Right lobe of liver (tissue), 6 donors: ENCODE measurements around the gene EOLA2. TPM values are rescaled to one million over a fixed set of nuclear protein-coding genes. Genes with fewer than 3 reads are reported as not detected.
A peak's percentile ranks its signal among the peaks of the same experiment; 100 is the strongest.

ENCODE experiments used
- ATAC-seq, 4 donors: fragments of 200-7000 bp; cut with Tn5 transposase; one replicate each; pipeline ENCODE4 v1.9.1; 2020; ENCODE audit warnings: mild to moderate bottlenecking in 4 of 4, moderate library complexity in 4 of 4
- DNase-seq, 3 donors: peaks; one replicate each; pipeline ENCODE4 v3.0.0-alpha.2; 2020
- H3K27ac ChIP-seq, 3 donors: fragments of 200-600 bp; one replicate each; pipeline ENCODE4 v1.8.0; 2022
- H3K27me3 ChIP-seq, 2 donors: fragments of 200-600 bp; one replicate each; pipeline ENCODE4 v1.8.0; 2022
- H3K36me3 ChIP-seq, 4 donors: fragments of 200-600 bp; sonication (generic) in 1 of 4; one replicate each; pipeline versions ENCODE4 v1.5.1 to v1.8.0; 2017 to 2022; ENCODE audit warnings: control low read depth in 1 of 4
- H3K4me1 ChIP-seq, 4 donors: fragments of 200-600 bp; sonication (generic) in 1 of 4; one replicate each; pipeline versions ENCODE4 v1.5.1 to v1.8.0; 2017 to 2022; ENCODE audit warnings: control low read depth in 1 of 4
- H3K4me3 ChIP-seq, 3 donors: fragments of 200-600 bp; one replicate each; pipeline ENCODE4 v1.8.0; 2022
- H3K9me3 ChIP-seq, 4 donors: fragments of 200-600 bp; sonication (generic) in 1 of 4; one replicate each; pipeline versions ENCODE4 v1.5.1 to v1.8.0; 2017 to 2022; ENCODE audit warnings: control low read depth in 1 of 4
- CTCF ChIP-seq, 4 donors: fragments of 200-600 bp in 3 of 4; fragments of 450-650 bp in 1 of 4; IDR thresholded peaks; one replicate each; pipeline versions ENCODE4 v1.5.1 to v1.8.0; 2016 to 2022; ENCODE audit warnings: antibody characterized with exemption in 4 of 4, mild to moderate bottlenecking in 2 of 4
- POLR2A ChIP-seq: fragments of 450-650 bp; IDR thresholded peaks from one replicate; pipeline ENCODE4 v1.6.1; 2017; ENCODE audit warnings: antibody characterized with exemption, mild to moderate bottlenecking
- WGBS: methylation state at CpG from one replicate; pipeline ENCODE4 v1.1.6; 2018; ENCODE audit warnings: low coverage, low lambda C conversion rate; ENCODE audit not compliant: insufficient coverage; ENCODE audit errors: missing lambda C conversion rate; 5-methylcytosine and 5-hydroxymethylcytosine counted together
- intact Hi-C, 2 donors: fragments of 100-400 bp; cut with DNase I; formaldehyde crosslinking; loops; one replicate each; pipeline versions ENCODE4 v1.11.2 to v1.14.1; 2022
- total RNA-seq, 6 experiments: library from RNA; depleted of rRNA in 2 of 6; stranded (reverse); fragments of >200 nt in 2 of 6; fragmentation: NEBNext Ultra II Directional in 3 of 6; extraction: Animal tissue kit (Norgen Biotek cat#: 25700) in 3 of 6; gene quantifications; one replicate each; pipeline versions ENCODE4 v1.1.0 to v1.2.4, GENCODE V29; 2016 to 2023
- donor health status: DM: no; HTN: yes; CAD: no.
- donor health status: DM: no; HTN: no; CAD: no.
- donor health status: DM: no; HTN: no; CAD: no.
- donor health status: DM: no; HTN: yes; CAD: no.
- donor health status: DM: no; HTN: yes; CAD: no.

EOLA2 gene
- total RNA-seq, 6 experiments from 2014 or later: 13.8 to 26.9 (median 16.7) TPM

- 78% methylated on average over 3 of the region's 3 CpGs for WGBS
Measured at GRCh38 chrX:149979126-149979644, 40.9 kb upstream of the EOLA2 start.

GRCh38 chrX:149962859-149963757 is 24.8 kb upstream of the EOLA2 start:
- Histone ChIP-seq H3K27ac (no peak overlapping the region), H3K4me3 (no peak overlapping the region), H3K27me3 (no peaks in the 10 kb centered on the region), H3K36me3 (no peaks in the 10 kb centered on the region), H3K4me1 (no peaks in the 10 kb centered on the region), H3K9me3 (no peaks in the 10 kb centered on the region)
- peak; percentile 77 to 81 (median 80) for TF ChIP-seq CTCF (IDR thresholded peaks at IDR 0.05)
- no peak for TF ChIP-seq POLR2A
- 26% methylated on average over 8 of the region's 9 CpGs for WGBS
- intact Hi-C loops: no loop called here
- ATAC-seq (peak; percentile 91 to 100 (median 100)), DNase-seq (peak; percentile 51 to 58 (median 53))

More at GRCh38 chrX:149979126-149979644, 40.9 kb upstream of the EOLA2 start:
- H3K9me3 ChIP-seq: no peaks in the 10 kb centered on the region
- TF ChIP-seq POLR2A (no peak), CTCF (IDR thresholded peaks at IDR 0.05) (no peak)
- intact Hi-C loops: no loop called here
- H3K36me3 ChIP-seq: no peaks in the 10 kb centered on the region
- no peak for DNase-seq
- no peak overlapping the region for H3K4me3 ChIP-seq
- no peaks in the 10 kb centered on the region for H3K4me1 ChIP-seq
- H3K27ac ChIP-seq: no peak overlapping the region
- ATAC-seq: no peak
- H3K27me3 ChIP-seq: no peaks in the 10 kb centered on the region

GRCh38 chrX:149962010-149962409 is 23.7 kb upstream of the EOLA2 start:
- Histone ChIP-seq H3K36me3 (no peaks in the 10 kb centered on the region), H3K4me3 (no peak overlapping the region), H3K27ac (no peak overlapping the region), H3K27me3 (no peaks in the 10 kb centered on the region), H3K4me1 (no peaks in the 10 kb centered on the region), H3K9me3 (no peaks in the 10 kb centered on the region)
- ATAC-seq (no peak), DNase-seq (no peak)
- intact Hi-C loops: no loop called here
- TF ChIP-seq POLR2A (no peak), CTCF (IDR thresholded peaks at IDR 0.05) (no peak)

DNA sequence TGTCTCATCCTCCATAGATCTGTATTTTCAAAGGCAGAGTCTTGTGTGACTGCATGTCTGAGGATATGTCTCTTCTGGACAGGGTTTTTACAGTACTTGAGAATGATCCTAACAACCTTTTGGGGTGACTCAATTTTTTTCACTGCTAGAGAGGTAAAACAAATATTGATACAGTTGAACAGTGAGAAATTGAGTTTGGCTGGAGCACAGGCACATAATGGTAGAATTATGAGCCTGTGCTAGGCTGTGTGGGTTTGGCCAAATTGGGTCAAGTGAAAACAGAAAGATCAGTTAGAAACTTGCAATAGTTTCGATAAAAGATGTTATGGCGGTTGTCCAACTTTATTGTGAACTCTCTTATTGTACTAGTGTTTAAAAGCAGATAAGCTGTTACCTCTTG is 23.3 kb upstream of the EOLA2 start:
- no peak overlapping the region for H3K27ac ChIP-seq
- ATAC-seq (peak; percentile 20 to 54 (median 38)), DNase-seq (no peak)
- H3K27me3 ChIP-seq: no peaks in the 10 kb centered on the region
- no peaks in the 10 kb centered on the region for H3K9me3 ChIP-seq
- intact Hi-C loops: no loop called here
- H3K4me3 ChIP-seq: no peak overlapping the region
- no peaks in the 10 kb centered on the region for H3K36me3 ChIP-seq
- no peaks in the 10 kb centered on the region for H3K4me1 ChIP-seq
- 39% methylated on average over 2 of the region's 2 CpGs for WGBS
- no peak for TF ChIP-seq POLR2A
- TF ChIP-seq CTCF (IDR thresholded peaks at IDR 0.05): no peak
